H9 (cell line): ENCODE results near the gene UBAC2. TPM values are rescaled to one million over a fixed set of nuclear protein-coding genes. Genes with fewer than 3 reads are reported as not detected.

Source experiments
- DNase-seq: peaks from one replicate; pipeline ENCODE4 v3.0.0-alpha.2; 2017
- H2AFZ ChIP-seq: one replicate; pipeline ENCODE4 v1.6.1; 2013; ENCODE audit warnings: mild to moderate bottlenecking, low read length, control low read depth, moderate library complexity
- H2AK5ac ChIP-seq: 2 replicates; pipeline ENCODE4 v1.6.1; 2013; ENCODE audit warnings: low read length, control low read depth, mixed read lengths; ENCODE audit not compliant: insufficient read length
- H2BK120ac ChIP-seq: one replicate; pipeline ENCODE4 v1.6.1; 2013; ENCODE audit warnings: low read depth, mild to moderate bottlenecking, low read length, control low read depth, inconsistent platforms; ENCODE audit not compliant: poor library complexity, severe bottlenecking
- H2BK12ac ChIP-seq: 2 replicates; pipeline ENCODE4 v1.6.1; 2013; ENCODE audit warnings: low read length, control low read depth, mixed read lengths, low read depth; ENCODE audit not compliant: insufficient read length
- H2BK15ac ChIP-seq: 2 replicates; pipeline ENCODE4 v1.6.1; 2013; ENCODE audit warnings: low read depth, low read length, control low read depth
- H2BK20ac ChIP-seq: one replicate; pipeline ENCODE4 v1.6.1; 2013; ENCODE audit warnings: low read depth, mild to moderate bottlenecking, low read length, control low read depth, inconsistent platforms; ENCODE audit not compliant: poor library complexity, severe bottlenecking
- H2BK5ac ChIP-seq: 2 replicates; pipeline ENCODE4 v1.6.1; 2013; ENCODE audit warnings: low read length, control low read depth, mixed read lengths; ENCODE audit not compliant: insufficient read length
- H3K14ac ChIP-seq: 2 replicates; pipeline ENCODE4 v1.6.1; 2013; ENCODE audit warnings: low read length, control low read depth; ENCODE audit not compliant: insufficient read depth
- H3K18ac ChIP-seq: 2 replicates; pipeline ENCODE4 v1.6.1; 2013; ENCODE audit warnings: low read depth, mild to moderate bottlenecking, mixed read lengths, low read length, control low read depth; ENCODE audit not compliant: insufficient read length
- H3K23ac ChIP-seq: 2 replicates; pipeline ENCODE4 v1.6.1; 2013; ENCODE audit warnings: low read length, control low read depth, mixed read lengths, low read depth; ENCODE audit not compliant: insufficient read length
- H3K23me2 ChIP-seq: 2 replicates; pipeline ENCODE4 v1.6.1; 2013; ENCODE audit warnings: low read depth, mild to moderate bottlenecking, mixed read lengths, low read length, control low read depth; ENCODE audit not compliant: insufficient read length, poor library complexity, severe bottlenecking
- H3K27ac ChIP-seq: 2 replicates; pipeline ENCODE4 v1.5.1; 2013; ENCODE audit warnings: low read length, control low read depth, mixed read lengths, low read depth; ENCODE audit not compliant: insufficient read length
- H3K27me3 ChIP-seq: 2 replicates; pipeline ENCODE4 v1.6.1; 2013; ENCODE audit warnings: low read length, control low read depth, inconsistent platforms; ENCODE audit not compliant: insufficient read depth
- H3K4ac ChIP-seq: 2 replicates; pipeline ENCODE4 v1.6.1; 2013; ENCODE audit warnings: low read depth, mild to moderate bottlenecking, control low read depth, inconsistent platforms, low read length, moderate library complexity
- H3K4me1 ChIP-seq: 2 replicates; pipeline ENCODE4 v1.6.1; 2013; ENCODE audit warnings: low read length, control low read depth, inconsistent platforms; ENCODE audit not compliant: insufficient read depth
- H3K4me2 ChIP-seq: 2 replicates; pipeline ENCODE4 v1.6.1; 2013; ENCODE audit warnings: low read length, control low read depth, mixed read lengths; ENCODE audit not compliant: insufficient read length, insufficient read depth
- H3K56ac ChIP-seq: 2 replicates; pipeline ENCODE4 v1.6.1; 2013; ENCODE audit warnings: low read depth, mild to moderate bottlenecking, mixed read lengths, low read length, control low read depth; ENCODE audit not compliant: insufficient read length
- H3K79me1 ChIP-seq: 2 replicates; pipeline ENCODE4 v1.6.1; 2013; ENCODE audit warnings: low read depth, mild to moderate bottlenecking, moderate library complexity, low read length, control low read depth, inconsistent platforms; ENCODE audit not compliant: insufficient read depth, poor library complexity, severe bottlenecking
- H3K79me2 ChIP-seq: 2 replicates; pipeline ENCODE4 v1.6.1; 2013; ENCODE audit warnings: low read length, control low read depth, inconsistent platforms; ENCODE audit not compliant: insufficient read depth
- H3K9ac ChIP-seq: 2 replicates; pipeline ENCODE4 v1.6.1; 2013; ENCODE audit warnings: low read length, control low read depth, mixed read lengths; ENCODE audit not compliant: insufficient read length; ENCODE audit errors: extremely low read depth
- H3K9me3 ChIP-seq: one replicate; pipeline ENCODE4 v1.6.1; 2013; ENCODE audit warnings: low read depth, low read length, inconsistent platforms; ENCODE audit not compliant: control insufficient read depth
- H3T11ph ChIP-seq: one replicate; pipeline ENCODE4 v1.6.1; 2013; ENCODE audit warnings: mild to moderate bottlenecking, low read length, control low read depth, inconsistent platforms
- H4K20me1 ChIP-seq: one replicate; pipeline ENCODE4 v1.6.1; 2013; ENCODE audit not compliant: control insufficient read depth, insufficient read length, insufficient read depth
- H4K5ac ChIP-seq: 2 replicates; pipeline ENCODE4 v1.6.1; 2013; ENCODE audit warnings: low read depth, mild to moderate bottlenecking, mixed read lengths, low read length, control low read depth; ENCODE audit not compliant: insufficient read length
- H4K8ac ChIP-seq: replicated peaks from 2 replicates; pipeline ENCODE4 v1.6.1; 2013; ENCODE audit warnings: low read length, control low read depth, mixed read lengths, low read depth; ENCODE audit not compliant: insufficient read length
- H4K91ac ChIP-seq: 2 replicates; pipeline ENCODE4 v1.6.1; 2013; ENCODE audit warnings: low read depth, mild to moderate bottlenecking, moderate library complexity, mixed read lengths, low read length, control low read depth; ENCODE audit not compliant: insufficient read length
- H3K27ac Mint-ChIP-seq, 3 experiments: 2 replicates in 2 of 3; 3 replicates in 1 of 3; pipeline ENCODE4 v1.8.0; 2020 to 2021; ENCODE audit warnings: mixed read lengths in 3 of 3, mild to moderate bottlenecking in 1 of 3, moderate library complexity in 1 of 3
- H3K27me3 Mint-ChIP-seq: 2 replicates; pipeline ENCODE4 v1.8.0; 2021; ENCODE audit warnings: low read depth, mild to moderate bottlenecking, moderate library complexity, mixed read lengths
- H3K36me3 Mint-ChIP-seq, 3 experiments: 2 replicates in 2 of 3; 3 replicates in 1 of 3; pipeline ENCODE4 v1.8.0; 2020 to 2021; ENCODE audit warnings: low read depth in 3 of 3, mixed read lengths in 3 of 3; ENCODE audit not compliant: insufficient read depth in 1 of 3
- H3K4me1 Mint-ChIP-seq, 2 experiments: 2 replicates each; pipeline ENCODE4 v1.8.0; 2020; ENCODE audit warnings: mixed read lengths in 2 of 2
- H3K4me3 Mint-ChIP-seq, 2 experiments: 2 replicates in 1 of 2; 3 replicates in 1 of 2; pipeline ENCODE4 v1.8.0; 2020 to 2021; ENCODE audit warnings: mild to moderate bottlenecking in 2 of 2, mixed read lengths in 2 of 2, moderate library complexity in 1 of 2
- H3K9me3 Mint-ChIP-seq, 2 experiments: 2 replicates in 1 of 2; 3 replicates in 1 of 2; pipeline ENCODE4 v1.8.0; 2020; ENCODE audit warnings: mild to moderate bottlenecking in 2 of 2, mixed read lengths in 2 of 2, moderate library complexity in 1 of 2
- CTCF ChIP-seq: fragments of 200-600 bp; sonication (generic); conservative IDR thresholded peaks from 3 replicates; pipeline ENCODE4 v1.8.0; 2021; ENCODE audit warnings: antibody characterized with exemption, mild to moderate bottlenecking
- WGBS: extraction: QIAGEN DNeasy Blood & Tissue Kit; methylation state at CpG from one replicate; pipeline ENCODE4 v1.1.7; 2013; ENCODE audit warnings: missing lambda C conversion rate, low lambda C conversion rate, mixed read lengths; ENCODE audit not compliant: insufficient read length; ENCODE audit errors: extremely low coverage; 5-methylcytosine and 5-hydroxymethylcytosine counted together
- total RNA-seq: library from RNA; stranded (reverse); gene quantifications from 2 replicates; pipeline ENCODE4 v1.2.1, GENCODE V29; 2021

The UBAC2 gene
- total RNA-seq, 1 experiment from 2014 or later: 52.3 TPM

- Histone ChIP-seq H3T11ph (no peak overlapping the region), H3K9ac (no peak overlapping the region), H3K4me1 (peaks cover 18% of the 10 kb centered on the region), H3K79me1 (no peaks in the 10 kb centered on the region), H4K91ac (no peak overlapping the region), H2BK15ac (no peak overlapping the region), H4K20me1 (no peaks in the 10 kb centered on the region), H3K27me3 (no peaks in the 10 kb centered on the region), H3K9me3 (no peaks in the 10 kb centered on the region), H4K5ac (no peak overlapping the region), H2BK12ac (no peak overlapping the region), H3K79me2 (no peaks in the 10 kb centered on the region), H3K4ac (no peak overlapping the region), H3K4me2 (no peak overlapping the region), H3K14ac (no peak overlapping the region), H3K56ac (no peak overlapping the region), H2BK5ac (no peak overlapping the region), H3K27ac (no peak overlapping the region), H3K23ac (no peak overlapping the region), H2AFZ (no peak overlapping the region), H3K18ac (no peak overlapping the region), H2AK5ac (no peak overlapping the region), H2BK20ac (no peak overlapping the region), H4K8ac (no peak overlapping the region), H3K23me2 (no peaks in the 10 kb centered on the region), H2BK120ac (no peak overlapping the region)
- Mint-ChIP-seq H3K4me1 (peaks cover 20 to 25% of the 10 kb centered on the region in 2 experiments), H3K27me3 (no peaks in the 10 kb centered on the region; the same call in 1 of the 2 replicates), H3K9me3 (no peaks in the 10 kb centered on the region), H3K36me3 (peaks cover 13 to 22% (median 22%) of the 10 kb centered on the region in 3 experiments), H3K27ac (no peak overlapping the region; a peak in 1 of 7 replicates), H3K4me3 (no peak overlapping the region)
- DNase-seq: no peak
- no peak for TF ChIP-seq CTCF
- WGBS: no CpG with 5 or more reads among the region's 6 CpGs
These were observed 175.5 kb downstream of the UBAC2 start for GRCh38 chr13:99376132-99376531.
